BLaER1 treated with 17β-estradiol and CSF1 and Interleukin-3, amounts not matched to agents 10 nM and 100 nM (cell line): Measurements from ENCODE around the gene CD151.

Source experiments
- H3K27ac ChIP-seq, 11 experiments: shearing (Covaris generic); formaldehyde crosslinking; 2 replicates each; pipeline ENCODE4 v1.8.1; 2022
- H3K27me3 ChIP-seq, 11 experiments: shearing (Covaris generic); formaldehyde crosslinking; 2 replicates each; pipeline ENCODE4 v1.8.1; 2022
- H3K36me3 ChIP-seq, 11 experiments: shearing (Covaris generic); formaldehyde crosslinking; 2 replicates each; pipeline ENCODE4 v1.8.1; 2022
- H3K4me1 ChIP-seq, 10 experiments: shearing (Covaris generic); formaldehyde crosslinking; 2 replicates each; pipeline ENCODE4 v1.8.1; 2022
- H3K4me2 ChIP-seq, 11 experiments: shearing (Covaris generic); formaldehyde crosslinking; 2 replicates each; pipeline ENCODE4 v1.8.1; 2022
- H3K4me3 ChIP-seq, 10 experiments: shearing (Covaris generic); formaldehyde crosslinking; 2 replicates each; pipeline ENCODE4 v1.8.1; 2022
- H3K9ac ChIP-seq, 11 experiments: shearing (Covaris generic); formaldehyde crosslinking; 2 replicates each; pipeline ENCODE4 v1.8.1; 2022
- H3K9me3 ChIP-seq, 11 experiments: shearing (Covaris generic); formaldehyde crosslinking; replicated peaks in 1 of 11; 2 replicates each; pipeline ENCODE4 v1.8.1; 2022
- H4K20me1 ChIP-seq, 11 experiments: shearing (Covaris generic); formaldehyde crosslinking; 2 replicates each; pipeline ENCODE4 v1.8.1; 2022
- Cebpa-rat ChIP-seq, 11 experiments: shearing (Covaris generic); IDR thresholded peaks; 2 replicates each; pipeline ENCODE4 v1.8.1; 2022

CD151 gene

GRCh38 chr11:828506-829175, 4.1 kb upstream of the CD151 start:
- H3K4me1 ChIP-seq = peaks cover 62 to 94% (median 87%) of the 10 kb centered on the region in 10 experiments
- H4K20me1 ChIP-seq = peaks cover 0 to 94% (median 80%) of the 10 kb centered on the region in 11 experiments; a peak in 19 of 22 replicates
- H3K4me2 ChIP-seq = peak overlapping the region; percentile 79 to 100 (median 100)
- TF ChIP-seq Cebpa-rat (IDR thresholded peaks at IDR 0.05) = no peak
- H3K27me3 ChIP-seq = peaks cover 75 to 90% (median 81%) of the 10 kb centered on the region in 11 experiments
- peak overlapping the region in 9 of 10 experiments; percentile 25 to 65 (median 54); a peak in 12 of 20 replicates for H3K4me3 ChIP-seq
- H3K9me3 ChIP-seq = no peaks in the 10 kb centered on the region
- no peak overlapping the region for H3K27ac ChIP-seq
- peak overlapping the region in 7 of 11 experiments; percentile 2 to 52 (median 34); a peak in 7 of 22 replicates for H3K9ac ChIP-seq
- peaks cover 20 to 24% (median 22%) of the 10 kb centered on the region in 11 experiments for H3K36me3 ChIP-seq

GRCh38 chr11:829176-829846, 3.4 kb upstream of the CD151 start:
- no peak for TF ChIP-seq Cebpa-rat (IDR thresholded peaks at IDR 0.05)
- H4K20me1 ChIP-seq = peaks cover 5 to 94% (median 86%) of the 10 kb centered on the region in 11 experiments; a peak in 21 of 22 replicates
- H3K36me3 ChIP-seq = peaks cover 13 to 17% (median 16%) of the 10 kb centered on the region in 11 experiments
- peak overlapping the region in 9 of 11 experiments; percentile 2 to 52 (median 38); a peak in 13 of 22 replicates for H3K9ac ChIP-seq
- H3K27ac ChIP-seq = no peak overlapping the region
- peaks cover 68 to 94% (median 93%) of the 10 kb centered on the region in 10 experiments for H3K4me1 ChIP-seq
- peak overlapping the region; percentile 25 to 65 (median 52) for H3K4me3 ChIP-seq
- peak overlapping the region; percentile 79 to 100 (median 100) for H3K4me2 ChIP-seq
- H3K27me3 ChIP-seq = peaks cover 75 to 94% (median 83%) of the 10 kb centered on the region in 11 experiments
- no peaks in the 10 kb centered on the region for H3K9me3 ChIP-seq

DNA sequence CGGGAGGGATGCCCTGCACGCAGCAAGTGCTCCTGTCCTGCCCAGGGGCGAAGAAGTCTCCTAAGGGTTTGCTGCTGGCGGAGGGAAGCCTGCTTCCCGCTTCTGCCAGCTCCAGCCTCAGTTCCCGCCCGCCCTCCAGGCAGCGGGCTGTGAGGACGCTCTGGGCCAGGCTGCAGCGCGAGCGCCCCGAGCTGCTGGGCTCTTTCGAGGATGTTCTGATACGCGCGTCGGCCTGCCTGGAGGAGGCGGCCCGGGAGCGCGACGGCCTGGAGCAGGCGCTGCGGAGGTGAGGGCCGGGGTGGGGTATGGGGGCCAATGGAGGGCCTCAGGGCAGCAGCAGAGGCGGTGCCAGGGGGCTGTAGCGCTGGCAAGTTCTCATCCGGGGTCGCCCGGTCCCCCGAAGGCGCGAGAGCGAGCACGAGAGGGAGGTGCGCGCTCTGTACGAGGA, 2.9 kb upstream of the CD151 start:
- Histone ChIP-seq H3K27ac (no peak overlapping the region), H3K9me3 (no peaks in the 10 kb centered on the region), H3K27me3 (peaks cover 75 to 95% (median 85%) of the 10 kb centered on the region in 11 experiments), H3K36me3 (peaks cover 7 to 12% (median 10%) of the 10 kb centered on the region in 11 experiments), H3K4me2 (peak overlapping the region; percentile 79 to 100 (median 100)), H4K20me1 (peaks cover 10 to 94% (median 86%) of the 10 kb centered on the region in 11 experiments), H3K9ac (peak overlapping the region in 10 of 11 experiments; percentile 2 to 52 (median 38); a peak in 16 of 22 replicates), H3K4me1 (peaks cover 74 to 94% (median 93%) of the 10 kb centered on the region in 10 experiments), H3K4me3 (peak overlapping the region; percentile 25 to 65 (median 52))
- TF ChIP-seq Cebpa-rat (IDR thresholded peaks at IDR 0.05) = no peak

GRCh38 chr11:830295-831117, 2.2 kb upstream of the CD151 start:
- H3K9ac ChIP-seq = peak overlapping the region in 9 of 11 experiments; percentile 2 to 52 (median 38); a peak in 15 of 22 replicates
- peak overlapping the region; percentile 79 to 100 (median 100) for H3K4me2 ChIP-seq
- H3K9me3 ChIP-seq = no peaks in the 10 kb centered on the region
- H4K20me1 ChIP-seq = peaks cover 16 to 94% (median 85%) of the 10 kb centered on the region in 11 experiments
- H3K4me1 ChIP-seq = peaks cover 79 to 93% (median 92%) of the 10 kb centered on the region in 10 experiments
- no peak for TF ChIP-seq Cebpa-rat (IDR thresholded peaks at IDR 0.05)
- no peak overlapping the region for H3K27ac ChIP-seq
- peaks cover under 1 to 5% (median 4%) of the 10 kb centered on the region in 11 experiments; a peak in 17 of 22 replicates for H3K36me3 ChIP-seq
- H3K27me3 ChIP-seq = peaks cover 71 to 93% (median 79%) of the 10 kb centered on the region in 11 experiments
- H3K4me3 ChIP-seq = peak overlapping the region; percentile 25 to 65 (median 52); a peak in 19 of 20 replicates

DNA sequence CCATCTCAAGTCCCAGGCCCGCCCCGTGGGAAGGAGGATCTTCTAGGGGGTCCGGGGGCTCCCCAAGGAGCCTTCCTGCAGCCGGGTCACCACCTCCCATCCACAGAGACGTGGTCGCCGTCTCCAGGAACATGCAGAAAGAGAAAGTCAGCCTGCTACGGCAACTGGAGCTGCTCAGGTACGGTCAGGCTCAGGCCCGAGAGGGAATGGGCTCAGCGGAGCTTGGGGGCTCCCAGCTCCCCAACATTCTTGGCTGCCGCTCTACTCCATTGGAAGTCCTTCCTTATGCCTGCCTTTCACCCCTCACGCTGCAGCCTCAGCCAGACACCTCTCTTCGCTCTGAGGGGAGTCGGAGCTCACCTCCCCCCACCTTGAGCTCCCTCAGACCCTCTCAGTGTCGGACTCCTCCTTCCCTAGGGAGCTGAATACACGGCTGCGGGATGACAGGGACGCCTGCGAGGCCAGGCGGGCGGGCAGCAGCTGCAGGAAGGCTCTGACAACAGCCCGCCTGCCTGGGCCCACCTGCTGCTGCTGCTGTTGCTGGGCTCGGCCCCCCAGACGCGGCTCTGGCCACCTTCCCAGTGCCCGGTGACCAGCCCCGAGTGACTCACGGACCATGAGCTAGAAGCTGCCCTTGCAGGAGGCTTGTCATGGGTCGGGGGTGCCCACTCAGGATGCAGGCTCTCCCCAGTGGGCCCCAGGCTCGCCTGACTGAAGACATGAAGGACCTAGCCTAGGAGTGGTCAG, 1.5 kb upstream of the CD151 start:
- peaks cover 1 to 3% (median 2%) of the 10 kb centered on the region in 11 experiments; a peak in 18 of 22 replicates for H3K36me3 ChIP-seq
- no peaks in the 10 kb centered on the region for H3K9me3 ChIP-seq
- H3K4me3 ChIP-seq = peak overlapping the region; percentile 3 to 86 (median 52); a peak in 14 of 20 replicates
- peaks cover 63 to 85% (median 71%) of the 10 kb centered on the region in 11 experiments for H3K27me3 ChIP-seq
- H3K9ac ChIP-seq = peak overlapping the region in 5 of 11 experiments; percentile 3 to 73 (median 38); a peak in 4 of 22 replicates
- peaks cover 18 to 93% (median 82%) of the 10 kb centered on the region in 11 experiments for H4K20me1 ChIP-seq
- H3K27ac ChIP-seq = no peak overlapping the region
- H3K4me1 ChIP-seq = peaks cover 78 to 85% (median 84%) of the 10 kb centered on the region in 10 experiments
- TF ChIP-seq Cebpa-rat (IDR thresholded peaks at IDR 0.05) = no peak
- peak overlapping the region; percentile 79 to 100 (median 100) for H3K4me2 ChIP-seq

DNA sequence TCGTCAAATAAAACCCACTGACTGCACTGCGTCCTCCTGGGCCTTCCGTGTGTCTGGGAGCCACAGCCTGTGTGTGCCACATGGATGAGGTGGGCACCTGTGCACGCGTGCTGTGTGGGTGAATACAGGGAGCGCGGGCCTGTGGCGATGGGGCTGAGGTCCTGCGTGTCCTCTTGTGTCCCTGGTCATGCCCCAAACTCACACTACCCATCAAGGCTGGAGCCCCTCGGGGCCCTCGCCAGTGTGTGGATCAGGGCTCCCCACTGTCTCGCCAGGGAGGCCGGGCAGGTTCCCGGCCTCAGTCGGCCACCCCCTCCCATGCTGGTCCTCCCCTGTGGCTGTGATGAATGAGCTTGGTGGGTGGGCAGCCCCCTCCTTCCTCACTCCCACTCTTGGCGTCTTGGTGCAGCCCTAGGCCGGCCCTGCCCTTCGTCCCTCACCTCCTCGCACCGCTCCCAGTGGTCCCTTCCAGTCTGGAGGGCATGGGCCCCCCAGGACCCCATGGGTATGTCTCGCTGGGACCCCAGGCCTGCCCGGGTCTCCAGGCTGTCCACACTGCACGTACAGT, 707 bp upstream of the CD151 start:
- peaks cover 26 to 93% (median 88%) of the 10 kb centered on the region in 11 experiments for H4K20me1 ChIP-seq
- peaks cover 74 to 83% (median 77%) of the 10 kb centered on the region in 10 experiments for H3K4me1 ChIP-seq
- H3K27me3 ChIP-seq = peaks cover 55 to 77% (median 63%) of the 10 kb centered on the region in 11 experiments
- peaks cover 9 to 11% (median 10%) of the 10 kb centered on the region in 11 experiments; a peak in 20 of 22 replicates for H3K36me3 ChIP-seq
- H3K9me3 ChIP-seq = no peaks in the 10 kb centered on the region
- H3K4me2 ChIP-seq = peak overlapping the region; percentile 79 to 100 (median 100)
- peak overlapping the region; percentile 48 to 86 (median 74) for H3K4me3 ChIP-seq
- TF ChIP-seq Cebpa-rat (IDR thresholded peaks at IDR 0.05) = no peak
- H3K27ac ChIP-seq = peak overlapping the region in 4 of 11 experiments; percentile 10 to 48 (median 31); a peak in 3 of 22 replicates
- peak overlapping the region; percentile 27 to 75 (median 64); a peak in 17 of 22 replicates for H3K9ac ChIP-seq

DNA sequence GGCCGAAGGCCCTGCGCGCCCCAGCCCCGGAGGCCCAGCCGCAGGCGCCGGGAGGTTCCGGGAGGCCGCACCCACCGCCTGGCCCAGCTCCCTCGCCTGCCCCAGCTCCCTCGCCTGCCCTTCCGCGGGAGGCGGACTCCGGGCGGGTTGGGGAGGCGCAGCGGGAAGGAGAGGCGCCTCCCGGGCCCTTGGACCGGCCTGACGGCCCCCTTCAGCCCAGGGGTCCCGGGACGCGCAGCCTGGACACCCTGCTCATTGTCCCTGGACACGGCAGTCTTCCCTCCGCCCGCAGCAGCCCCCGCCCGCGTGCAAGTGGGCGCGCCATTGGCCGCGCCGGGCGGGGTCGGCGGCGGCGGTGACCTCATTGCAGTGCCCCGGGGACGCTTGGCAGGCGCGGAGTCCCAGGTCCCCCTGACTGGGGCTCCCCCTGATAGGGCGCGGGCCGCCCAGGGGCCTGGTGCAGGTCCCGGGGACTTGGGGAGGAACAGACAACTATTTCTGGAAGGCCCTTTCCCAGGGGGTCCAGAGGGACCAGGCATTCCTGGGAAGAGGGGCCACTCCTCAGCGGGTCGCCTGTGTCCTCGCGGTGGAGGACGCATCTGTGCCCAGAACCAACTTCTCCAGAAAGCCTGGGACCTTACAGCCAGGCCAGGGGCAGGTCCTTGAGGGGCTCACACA, 501 bp downstream of the CD151 start:
- peaks cover 64 to 81% (median 69%) of the 10 kb centered on the region in 10 experiments for H3K4me1 ChIP-seq
- peak overlapping the region; percentile 71 to 86 (median 74) for H3K4me3 ChIP-seq
- peak overlapping the region; percentile 90 to 99 (median 98) for H3K4me2 ChIP-seq
- H4K20me1 ChIP-seq = peaks cover 37 to 93% (median 88%) of the 10 kb centered on the region in 11 experiments
- peaks cover 43 to 65% (median 51%) of the 10 kb centered on the region in 11 experiments for H3K27me3 ChIP-seq
- H3K36me3 ChIP-seq = peaks cover 18 to 23% (median 22%) of the 10 kb centered on the region in 11 experiments
- peak overlapping the region; percentile 43 to 83 (median 77) for H3K27ac ChIP-seq
- H3K9me3 ChIP-seq = no peaks in the 10 kb centered on the region
- no peak for TF ChIP-seq Cebpa-rat (IDR thresholded peaks at IDR 0.05)
- peak overlapping the region; percentile 74 to 92 (median 84) for H3K9ac ChIP-seq
